Neuron (in vitro differentiated cells): ENCODE data around the gene HS6ST3.

ENCODE experiments used
- H2AFZ ChIP-seq: one replicate; pipeline ENCODE4 v1.6.1; 2013; ENCODE audit warnings: low read depth, mild to moderate bottlenecking, inconsistent platforms, low read length, moderate library complexity
- H3K27me3 ChIP-seq: one replicate; pipeline ENCODE4 v1.6.1; 2013; ENCODE audit warnings: low read length; ENCODE audit not compliant: insufficient read depth
- H3K36me3 ChIP-seq: one replicate; pipeline ENCODE4 v1.6.1; 2013; ENCODE audit warnings: low read length; ENCODE audit not compliant: insufficient read depth
- H3K4me1 ChIP-seq: one replicate; pipeline ENCODE4 v1.6.1; 2013; ENCODE audit warnings: low read length; ENCODE audit not compliant: insufficient read depth
- H3K4me3 ChIP-seq: 2 replicates; pipeline ENCODE4 v1.5.1; 2013; ENCODE audit warnings: mild to moderate bottlenecking, low read length, moderate library complexity
- H3K9me3 ChIP-seq: one replicate; pipeline ENCODE4 v1.6.1; 2013; ENCODE audit warnings: low read length

The HS6ST3 gene

DNA sequence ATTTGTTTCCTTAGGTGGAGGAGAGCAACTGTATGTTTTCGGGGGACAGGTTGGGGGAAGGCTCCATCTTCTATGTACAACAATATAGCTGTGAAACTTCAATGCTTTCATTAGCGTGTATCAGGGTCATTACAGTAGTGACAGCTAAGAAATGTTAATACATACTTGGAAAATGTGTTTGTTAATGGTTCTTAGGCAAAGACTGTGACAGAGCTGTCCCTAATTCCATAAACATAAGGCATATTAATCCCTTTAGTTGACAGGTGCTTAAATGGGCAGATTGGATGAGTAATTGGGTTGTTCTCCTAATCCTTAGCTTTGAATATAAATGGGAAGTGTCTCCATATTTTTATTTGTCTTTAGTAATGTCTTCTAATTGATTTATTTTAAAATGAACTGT is 313.7 kb downstream of the HS6ST3 start:
- no peak overlapping the region for H3K4me3 ChIP-seq
- peaks cover 3% of the 10 kb centered on the region for H3K27me3 ChIP-seq
- no peaks in the 10 kb centered on the region for H3K9me3 ChIP-seq
- no peaks in the 10 kb centered on the region for H3K36me3 ChIP-seq
- no peak overlapping the region for H2AFZ ChIP-seq
- no peaks in the 10 kb centered on the region for H3K4me1 ChIP-seq

DNA sequence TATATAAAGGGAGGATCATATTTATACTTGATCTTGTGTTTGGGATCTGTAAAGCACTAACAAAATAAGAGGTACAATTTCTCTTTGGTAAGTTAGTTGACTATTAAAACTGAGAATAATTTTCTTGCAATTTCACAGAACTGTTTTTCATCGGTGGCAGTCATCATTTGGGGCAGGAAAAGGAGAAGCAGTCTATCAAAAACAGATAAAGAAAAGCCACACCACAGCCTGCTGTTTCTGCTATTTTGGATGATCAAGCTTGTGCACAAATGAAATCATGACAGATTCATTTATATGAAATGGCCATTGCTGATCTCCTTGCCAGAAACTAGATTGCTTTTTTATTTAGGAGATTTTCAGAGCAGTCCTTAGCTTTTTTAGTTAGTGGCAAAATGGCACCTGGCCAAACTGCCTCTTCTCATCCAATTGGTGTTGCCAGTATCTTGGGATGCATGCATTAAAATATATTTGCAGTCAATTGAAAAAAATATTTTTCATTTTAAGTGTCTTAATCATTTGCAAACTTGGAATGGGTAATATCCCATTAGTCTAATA is 326.0 kb downstream of the HS6ST3 start:
- no peaks in the 10 kb centered on the region for H3K9me3 ChIP-seq
- no peak overlapping the region for H2AFZ ChIP-seq
- no peaks in the 10 kb centered on the region for H3K36me3 ChIP-seq
- no peaks in the 10 kb centered on the region for H3K27me3 ChIP-seq
- H3K4me1 ChIP-seq = no peaks in the 10 kb centered on the region
- no peak overlapping the region for H3K4me3 ChIP-seq

DNA sequence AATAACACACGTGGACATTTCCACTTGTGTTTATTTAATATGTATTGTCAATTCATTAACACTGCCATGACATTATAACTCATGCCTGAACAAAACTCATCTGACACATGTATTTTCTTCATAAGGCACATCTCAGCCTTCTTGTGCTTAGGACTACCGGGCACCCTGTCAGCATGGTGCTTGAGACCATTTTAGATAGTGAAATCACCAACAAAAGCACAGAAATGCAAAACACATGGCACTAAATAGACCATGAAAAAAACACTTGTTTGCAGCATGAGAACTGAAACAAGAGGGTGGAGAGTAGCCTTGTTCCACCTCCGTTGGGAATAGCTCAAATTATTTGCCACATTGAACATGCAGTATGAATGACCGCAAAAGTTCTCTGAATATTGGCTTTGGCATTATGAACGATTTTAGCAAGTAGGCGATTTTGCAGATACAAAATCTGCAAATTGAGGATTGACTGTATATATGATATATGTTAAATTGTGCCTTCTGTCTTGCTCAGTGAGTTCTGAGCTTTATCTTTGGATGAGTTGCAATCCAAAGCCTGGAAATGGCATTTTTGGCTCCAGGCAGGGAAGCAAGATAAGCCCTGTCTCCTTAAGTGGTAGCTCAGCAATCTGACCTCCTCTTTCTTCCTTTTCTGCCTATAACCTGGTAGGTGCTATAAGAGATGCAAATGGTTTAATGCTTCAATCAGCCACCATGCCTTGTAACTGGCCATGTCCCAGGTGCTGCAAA is 328.2 kb downstream of the HS6ST3 start:
- no peaks in the 10 kb centered on the region for H3K9me3 ChIP-seq
- no peaks in the 10 kb centered on the region for H3K36me3 ChIP-seq
- no peak overlapping the region for H2AFZ ChIP-seq
- H3K4me3 ChIP-seq = no peak overlapping the region
- H3K27me3 ChIP-seq = no peaks in the 10 kb centered on the region
- no peaks in the 10 kb centered on the region for H3K4me1 ChIP-seq

DNA sequence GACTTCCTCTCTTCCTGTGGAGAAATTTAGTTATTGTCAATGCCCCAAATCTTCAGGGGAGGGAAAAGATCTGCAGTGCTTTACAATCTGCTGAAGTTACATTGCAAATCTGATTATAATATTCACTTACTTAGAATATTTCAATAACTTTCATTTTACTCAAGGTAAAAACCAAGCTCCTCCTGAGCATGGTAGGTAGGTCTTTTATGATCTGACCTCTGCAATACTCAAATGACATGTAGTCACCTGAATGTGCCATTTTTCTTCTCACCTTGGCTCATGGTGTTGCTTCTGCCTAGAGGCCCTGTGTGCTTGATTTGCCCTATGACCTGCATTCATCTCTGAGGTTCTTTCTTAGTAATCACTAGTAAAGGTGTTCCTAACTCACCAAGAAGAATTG is 331.4 kb downstream of the HS6ST3 start:
- no peaks in the 10 kb centered on the region for H3K4me1 ChIP-seq
- H3K9me3 ChIP-seq = no peaks in the 10 kb centered on the region
- no peak overlapping the region for H2AFZ ChIP-seq
- H3K27me3 ChIP-seq = no peaks in the 10 kb centered on the region
- no peaks in the 10 kb centered on the region for H3K36me3 ChIP-seq
- H3K4me3 ChIP-seq = no peak overlapping the region

DNA sequence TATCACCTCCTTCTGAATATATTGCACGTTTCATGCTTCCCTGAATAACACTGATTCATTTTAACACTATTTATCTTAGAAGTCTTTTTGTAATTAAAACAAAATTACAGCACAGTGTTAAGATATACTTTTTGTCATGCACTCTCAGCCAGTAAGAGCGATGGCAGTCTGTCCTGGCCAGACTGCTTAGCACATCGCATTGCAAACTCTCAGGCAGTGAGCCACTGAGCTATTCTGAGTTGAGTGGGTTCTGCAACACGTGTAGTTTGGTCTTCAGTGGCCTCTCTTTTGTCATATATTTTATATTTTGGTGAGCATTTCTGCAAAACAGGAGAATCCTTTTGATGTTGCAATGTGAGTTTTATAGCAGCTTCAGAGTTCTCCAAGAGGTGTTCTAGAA is 332.1 kb downstream of the HS6ST3 start:
- H3K4me1 ChIP-seq = no peaks in the 10 kb centered on the region
- no peak overlapping the region for H2AFZ ChIP-seq
- no peaks in the 10 kb centered on the region for H3K36me3 ChIP-seq
- no peaks in the 10 kb centered on the region for H3K9me3 ChIP-seq
- no peak overlapping the region for H3K4me3 ChIP-seq
- H3K27me3 ChIP-seq = no peaks in the 10 kb centered on the region

DNA sequence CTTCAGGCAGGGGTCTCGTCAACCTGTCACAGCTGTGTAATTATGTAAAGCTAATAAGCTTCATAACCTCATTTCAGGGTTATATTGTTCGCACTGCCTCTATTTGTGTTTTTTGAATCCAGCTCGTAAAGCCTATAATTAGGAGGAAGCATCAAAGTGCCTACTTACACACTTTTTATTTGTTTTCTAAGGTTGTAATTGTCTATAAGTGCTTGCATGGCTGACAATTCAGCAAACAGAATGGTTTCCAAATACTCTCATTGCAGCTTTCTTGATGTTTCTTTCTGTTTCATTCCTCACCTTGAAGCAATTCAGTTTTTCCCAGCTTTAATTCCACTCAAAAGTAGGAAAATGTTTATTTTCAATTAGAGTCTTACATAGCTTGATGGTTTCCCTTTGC is 336.3 kb downstream of the HS6ST3 start:
- Histone ChIP-seq H3K9me3 (no peaks in the 10 kb centered on the region), H3K4me3 (no peak overlapping the region), H3K36me3 (no peaks in the 10 kb centered on the region), H3K27me3 (no peaks in the 10 kb centered on the region), H3K4me1 (no peaks in the 10 kb centered on the region), H2AFZ (no peak overlapping the region)

DNA sequence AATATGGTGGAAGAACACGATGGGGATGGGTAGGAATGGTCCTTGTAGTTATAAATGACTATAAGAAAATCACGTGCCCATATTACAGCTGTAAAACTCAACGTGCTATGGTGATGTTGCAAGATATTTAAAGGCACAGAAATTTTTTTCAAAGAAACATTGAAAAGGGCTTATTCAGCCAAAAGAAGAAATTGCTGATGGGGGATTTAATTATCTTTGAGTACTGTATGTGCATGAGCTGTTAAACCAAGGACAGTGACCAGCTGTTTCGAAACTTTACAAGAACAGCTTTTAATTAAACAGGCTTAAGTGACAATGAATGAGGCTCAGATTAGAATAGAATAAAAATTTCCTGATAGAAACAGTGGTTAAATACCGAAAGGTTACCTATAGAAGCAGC is 339.0 kb downstream of the HS6ST3 start:
- H3K36me3 ChIP-seq = no peaks in the 10 kb centered on the region
- H3K27me3 ChIP-seq = no peaks in the 10 kb centered on the region
- H3K9me3 ChIP-seq = no peaks in the 10 kb centered on the region
- H3K4me1 ChIP-seq = no peaks in the 10 kb centered on the region
- H2AFZ ChIP-seq = no peak overlapping the region
- H3K4me3 ChIP-seq = no peak overlapping the region

DNA sequence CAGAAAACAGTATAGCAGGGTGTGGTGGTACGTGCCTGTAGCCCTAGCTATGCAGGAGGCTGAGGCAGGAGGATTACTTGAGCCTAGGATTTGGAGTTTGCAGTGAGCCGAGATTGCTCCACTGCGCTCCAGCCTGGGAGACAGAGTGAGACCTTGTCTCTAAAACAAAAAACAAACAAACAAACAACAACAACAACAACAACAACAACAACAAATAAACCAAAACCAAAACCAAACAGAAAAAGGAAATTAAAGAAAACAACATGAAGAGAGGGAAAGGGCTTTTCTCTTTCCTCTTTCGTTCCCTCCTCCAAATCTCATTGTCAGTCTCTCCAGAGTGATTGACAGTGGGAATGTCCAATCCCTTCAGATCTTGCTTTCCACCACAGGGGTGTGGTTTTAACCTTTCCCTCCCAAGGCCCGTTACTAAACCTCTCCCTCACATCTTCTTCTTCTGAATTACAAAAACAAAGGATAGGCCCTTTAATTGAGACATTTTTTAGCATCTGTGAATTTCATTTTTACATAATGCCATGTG is 341.2 kb downstream of the HS6ST3 start:
- no peak overlapping the region for H2AFZ ChIP-seq
- no peak overlapping the region for H3K4me3 ChIP-seq
- no peaks in the 10 kb centered on the region for H3K27me3 ChIP-seq
- H3K4me1 ChIP-seq = no peaks in the 10 kb centered on the region
- H3K9me3 ChIP-seq = no peaks in the 10 kb centered on the region
- H3K36me3 ChIP-seq = no peaks in the 10 kb centered on the region

DNA sequence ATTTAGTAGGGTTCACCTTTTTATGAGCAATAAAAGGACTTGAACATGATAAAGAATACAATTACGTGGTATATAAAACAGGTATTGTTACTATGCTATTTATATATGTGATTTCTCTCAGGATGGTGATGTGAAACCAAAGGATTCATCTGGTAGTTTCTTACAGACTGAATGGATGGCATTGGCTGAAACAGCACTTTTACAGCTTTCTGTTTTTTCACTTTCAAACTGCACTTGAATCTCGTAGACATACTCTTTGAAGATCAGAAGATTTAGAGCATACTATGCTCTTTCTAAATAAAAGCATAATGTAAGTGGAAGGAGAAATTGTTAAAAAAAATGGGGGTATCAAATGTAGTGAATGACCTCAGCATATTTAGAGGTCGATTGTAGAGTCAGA is 354.8 kb downstream of the HS6ST3 start:
- Histone ChIP-seq H3K4me1 (no peaks in the 10 kb centered on the region), H2AFZ (no peak overlapping the region), H3K36me3 (no peaks in the 10 kb centered on the region), H3K9me3 (no peaks in the 10 kb centered on the region), H3K4me3 (no peak overlapping the region), H3K27me3 (no peaks in the 10 kb centered on the region)

DNA sequence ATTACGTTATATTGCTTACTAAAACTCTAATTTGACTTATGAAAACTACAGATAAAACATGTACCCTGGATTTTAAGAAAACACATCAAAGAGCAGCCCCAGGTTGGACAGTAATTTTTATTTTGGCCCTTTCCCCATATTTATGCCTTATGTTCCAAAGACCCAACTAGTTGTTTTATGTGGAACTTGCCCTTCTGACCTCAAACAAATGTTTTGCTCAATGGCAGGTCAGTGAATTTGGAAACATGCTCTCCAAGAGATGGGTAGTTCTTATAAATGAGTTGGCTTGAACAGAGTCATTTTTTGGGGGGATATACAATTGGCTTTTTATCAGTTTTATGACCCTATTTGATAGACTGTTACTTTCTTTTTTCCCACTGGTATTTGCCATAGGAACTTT is 360.0 kb downstream of the HS6ST3 start:
- Histone ChIP-seq H3K27me3 (no peaks in the 10 kb centered on the region), H3K9me3 (no peaks in the 10 kb centered on the region), H2AFZ (no peak overlapping the region), H3K4me1 (no peaks in the 10 kb centered on the region), H3K36me3 (no peaks in the 10 kb centered on the region), H3K4me3 (no peak overlapping the region)

DNA sequence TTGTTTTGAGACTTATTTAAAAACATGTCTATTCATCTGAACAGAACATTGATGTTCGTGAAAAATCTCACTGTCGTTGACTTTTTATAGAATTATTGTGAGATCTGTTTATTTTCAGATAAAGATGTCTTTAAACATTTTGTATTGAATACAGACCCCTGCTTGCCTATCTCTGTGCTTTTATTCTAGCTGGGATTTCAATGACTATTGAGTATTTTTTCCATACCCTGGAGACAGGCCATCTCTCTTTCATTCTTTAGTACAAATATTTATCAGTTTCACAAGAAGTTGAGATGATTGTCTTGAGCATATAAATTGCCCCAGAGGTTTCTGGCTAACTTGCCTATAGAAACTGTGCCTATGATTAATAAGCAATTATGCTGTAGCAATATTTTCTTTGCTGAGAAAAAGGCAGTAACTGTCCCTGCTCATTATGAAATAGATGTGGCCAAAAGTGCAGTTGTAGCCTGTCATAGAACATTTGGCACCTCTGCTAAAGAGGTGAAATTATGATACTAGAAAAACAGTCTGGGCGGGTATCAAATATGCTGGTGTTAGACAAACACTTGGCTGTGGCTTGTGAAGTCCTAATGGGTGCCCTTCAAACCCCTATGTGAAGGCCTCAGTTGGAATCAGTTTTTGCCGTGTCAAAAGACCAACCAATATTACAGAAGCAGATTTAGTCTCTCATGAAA is 360.6 kb downstream of the HS6ST3 start:
- no peaks in the 10 kb centered on the region for H3K36me3 ChIP-seq
- no peaks in the 10 kb centered on the region for H3K27me3 ChIP-seq
- no peak overlapping the region for H3K4me3 ChIP-seq
- H2AFZ ChIP-seq = no peak overlapping the region
- no peaks in the 10 kb centered on the region for H3K4me1 ChIP-seq
- H3K9me3 ChIP-seq = no peaks in the 10 kb centered on the region

DNA sequence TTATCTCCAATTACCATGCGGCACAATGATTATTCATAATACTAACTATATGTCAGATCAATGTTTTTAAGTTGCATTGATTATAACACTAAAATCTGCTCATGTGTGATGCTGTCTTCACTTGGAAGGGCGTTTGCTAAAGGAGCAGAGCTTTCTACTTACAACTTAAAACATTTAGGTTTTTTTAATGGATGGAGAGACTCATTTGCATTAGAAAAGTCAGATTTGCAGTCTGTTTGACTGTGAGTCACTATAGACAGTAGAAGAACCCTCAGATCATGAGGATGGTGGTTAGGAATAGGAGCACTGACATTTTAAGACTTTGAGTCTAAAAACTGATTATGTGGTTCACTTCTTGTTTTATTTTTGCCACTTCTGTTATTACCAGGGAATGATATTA is 364.6 kb downstream of the HS6ST3 start:
- no peak overlapping the region for H3K4me3 ChIP-seq
- no peaks in the 10 kb centered on the region for H3K27me3 ChIP-seq
- no peaks in the 10 kb centered on the region for H3K36me3 ChIP-seq
- no peaks in the 10 kb centered on the region for H3K4me1 ChIP-seq
- no peak overlapping the region for H2AFZ ChIP-seq
- H3K9me3 ChIP-seq = no peaks in the 10 kb centered on the region

DNA sequence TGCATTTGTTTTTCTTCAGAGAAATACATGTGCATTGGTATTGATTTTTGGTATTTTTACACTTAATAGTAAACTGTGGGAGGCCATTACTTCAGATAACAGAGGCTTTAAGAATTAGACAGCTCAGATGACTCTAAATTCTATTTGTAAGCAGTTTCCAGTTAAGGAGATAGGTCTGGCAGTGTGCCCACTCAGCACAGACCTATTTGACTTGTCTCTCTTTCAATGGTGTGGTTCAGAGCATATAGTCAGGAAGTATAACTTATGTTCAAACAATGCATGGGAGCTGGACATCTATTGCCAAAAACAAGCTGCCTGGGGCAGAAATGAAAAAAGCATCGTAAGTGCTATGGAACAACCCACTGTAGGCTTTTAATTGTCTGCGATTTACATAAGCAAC is 370.7 kb downstream of the HS6ST3 start:
- Histone ChIP-seq H3K9me3 (no peaks in the 10 kb centered on the region), H3K4me3 (no peak overlapping the region), H2AFZ (no peak overlapping the region), H3K27me3 (no peaks in the 10 kb centered on the region), H3K4me1 (no peaks in the 10 kb centered on the region), H3K36me3 (no peaks in the 10 kb centered on the region)
